Testis (tissue), 3 donors: ENCODE measurements around the gene TMEM138. TPM values are rescaled to one million over a fixed set of nuclear protein-coding genes. Genes with fewer than 3 reads are reported as not detected.
A peak's percentile ranks its signal among the peaks of the same experiment; 100 is the strongest.
"Not testable (repeated sequence)": the region's sequence is repeated elsewhere in the genome, so short reads cannot be mapped to it uniquely, and the experiment has no call there.

ENCODE experiments used
- DNase-seq: peaks from one replicate; pipeline ENCODE4 v3.0.0-alpha.2; 2019
- H3K27ac ChIP-seq, 2 donors: fragments of 200-600 bp; sonication (generic); one replicate each; pipeline ENCODE4 v1.5.1; 2019
- H3K27me3 ChIP-seq: fragments of 200-600 bp; sonication (generic); one replicate; pipeline ENCODE4 v1.5.1; 2019
- H3K36me3 ChIP-seq: fragments of 200-600 bp; sonication (generic); one replicate; pipeline ENCODE4 v1.5.1; 2017; ENCODE audit warnings: low read depth; ENCODE audit errors: missing control alignments
- H3K4me1 ChIP-seq: fragments of 200-600 bp; sonication (generic); one replicate; pipeline ENCODE4 v1.5.1; 2019
- H3K4me3 ChIP-seq, 2 donors: fragments of 200-600 bp; sonication (generic); one replicate each; pipeline ENCODE4 v1.5.1; 2017 to 2019
- H3K9me3 ChIP-seq: fragments of 200-600 bp; sonication (generic); one replicate; pipeline ENCODE4 v1.5.1; 2017
- CTCF ChIP-seq, 3 experiments: fragments of 450-650 bp in 2 of 3; fragments of 200-600 bp in 1 of 3; sonication (generic) in 1 of 3; IDR thresholded peaks; one replicate each; pipeline ENCODE4 v1.5.1; 2016 to 2019; ENCODE audit warnings: antibody characterized with exemption in 3 of 3, mild to moderate bottlenecking in 2 of 3, moderate library complexity in 1 of 3
- POLR2A ChIP-seq: fragments of 450-650 bp; IDR thresholded peaks from one replicate; pipeline ENCODE4 v1.6.1; 2017; ENCODE audit warnings: antibody characterized with exemption, mild to moderate bottlenecking, moderate library complexity
- WGBS, 2 donors: methylation state at CpG; one replicate each; pipeline ENCODE4 v1.1.5; 2018; 5-methylcytosine and 5-hydroxymethylcytosine counted together
- intact Hi-C: fragments of 100-400 bp; cut with DNase I; formaldehyde crosslinking; loops from one replicate; pipeline ENCODE4 v1.15.1; 2023; ENCODE audit warnings: low total_unique reads
- polyA plus RNA-seq: library from polyadenylated mRNA; stranded (reverse); fragments of 350-450 nt; fragmentation: Illumina TruSeq; extraction: RNeasy Lipid Tissue Mini Kit (QIAGEN cat#74804); gene quantifications from one replicate; pipeline ENCODE4 v1.2.3, GENCODE V29; 2014; ENCODE audit warnings: low read depth, low replicate concordance; ENCODE audit not compliant: insufficient read depth
- total RNA-seq, 2 donors: library from RNA; depleted of rRNA; stranded (reverse); fragments of >200 nt; gene quantifications; one replicate each; pipeline ENCODE4 v1.2.3, GENCODE V29; 2016

TMEM138 gene
- total and polyA plus RNA-seq, 3 donors from 2014 or later, result 41.8 to 61.8 (median 42.1) TPM

DNA sequence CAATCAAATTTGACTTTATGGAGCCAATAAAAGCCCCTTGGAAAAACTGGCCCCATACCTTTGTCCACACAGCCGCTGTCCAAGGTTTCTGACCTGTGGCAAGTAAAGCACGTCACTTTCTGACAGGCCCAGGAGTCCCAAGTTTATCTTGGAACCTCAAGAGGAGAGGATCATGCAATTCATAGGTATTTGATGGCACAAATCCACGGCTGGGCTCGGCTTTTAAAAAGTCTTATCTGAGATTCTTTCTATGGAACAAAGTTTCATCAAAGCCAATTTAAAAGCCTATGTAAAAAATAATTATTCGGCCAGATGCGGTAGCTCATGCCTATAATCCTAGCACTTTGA lies 13.6 kb downstream of the TMEM138 start:
- no peak for DNase-seq
- Histone ChIP-seq H3K36me3 (no peaks in the 10 kb centered on the region), H3K4me3 (no peak overlapping the region), H3K9me3 (no peaks in the 10 kb centered on the region), H3K27me3 (no peaks in the 10 kb centered on the region), H3K4me1 (peaks cover 2% of the 10 kb centered on the region), H3K27ac (no peak overlapping the region)
- WGBS, 2 donors, result 83 to 91% methylated on average over 6 of the region's 6 CpGs
- TF ChIP-seq POLR2A, result no peak
- no peak for TF ChIP-seq CTCF (IDR thresholded peaks at IDR 0.05)
- intact Hi-C loops, result no loop called here

DNA sequence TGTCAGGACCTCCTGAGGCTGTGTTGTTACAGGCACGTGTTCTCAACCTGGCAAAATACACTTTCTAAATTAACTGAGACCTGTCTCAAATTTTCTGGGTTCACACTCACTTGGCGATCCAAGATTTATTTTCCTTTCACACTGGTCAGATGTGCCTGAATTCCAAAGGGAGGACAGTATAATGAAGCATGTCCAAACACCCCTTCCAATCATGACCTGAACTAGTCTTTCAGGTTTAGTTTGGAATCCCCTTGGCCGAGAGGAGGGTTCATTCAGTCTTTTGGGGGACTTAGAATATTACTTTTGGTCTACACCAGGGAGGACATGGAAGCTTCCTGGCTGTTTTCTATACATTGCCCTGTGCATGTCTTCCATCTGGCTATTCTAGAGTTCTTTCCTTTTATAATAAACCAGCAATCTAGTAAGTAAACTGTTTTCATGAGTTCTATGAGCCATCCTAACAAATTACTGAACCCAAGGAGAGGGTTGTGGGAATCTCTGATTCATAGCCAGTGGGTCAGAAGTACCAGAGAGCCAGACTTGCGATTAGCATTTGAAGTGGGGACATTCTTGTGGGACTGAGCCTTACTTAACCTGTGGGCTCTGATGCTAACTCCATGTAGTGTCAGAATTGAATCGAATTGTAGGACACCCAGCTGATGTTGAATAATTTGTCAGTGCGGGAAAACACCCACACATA lies 15.4 kb downstream of the TMEM138 start:
- H3K27me3 ChIP-seq, result no peaks in the 10 kb centered on the region
- no peaks in the 10 kb centered on the region for H3K9me3 ChIP-seq
- H3K4me1 ChIP-seq, result no peaks in the 10 kb centered on the region
- DNase-seq, result no peak
- WGBS, 2 donors, result 93 to 96% methylated on average over 6 of the region's 6 CpGs
- no peak overlapping the region for H3K27ac ChIP-seq
- no peak overlapping the region for H3K4me3 ChIP-seq
- no peaks in the 10 kb centered on the region for H3K36me3 ChIP-seq
- intact Hi-C loops, result no loop called here
- TF ChIP-seq CTCF (IDR thresholded peaks at IDR 0.05), result no peak

DNA sequence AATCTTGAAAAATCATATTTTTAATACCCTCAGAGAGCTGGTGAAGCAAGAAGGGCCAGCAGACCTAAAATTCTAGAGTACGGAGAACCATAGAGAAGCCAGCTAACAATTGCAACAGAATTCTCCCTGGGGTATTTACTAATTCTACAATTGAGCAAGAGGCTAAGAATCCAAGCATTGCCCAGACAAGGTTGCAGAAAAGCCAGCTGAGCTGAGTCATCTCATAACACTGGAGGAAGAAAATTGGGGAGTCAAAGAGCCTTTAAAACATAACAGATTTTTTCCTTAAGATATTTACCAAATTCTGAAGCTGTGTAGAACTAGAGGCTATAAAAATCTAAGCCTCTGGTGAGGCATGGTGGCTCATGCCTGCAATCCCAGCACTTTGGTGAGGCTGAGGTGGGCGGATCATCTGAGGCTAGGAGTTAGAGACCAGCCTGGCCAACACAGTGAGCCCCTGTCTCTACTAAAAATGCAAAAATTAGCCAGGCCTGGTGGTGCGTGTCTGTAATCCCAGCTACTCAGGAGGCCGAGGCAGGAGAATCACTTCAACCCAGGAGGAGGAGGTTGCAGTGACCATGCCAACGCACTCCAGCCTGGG lies 16.6 kb downstream of the TMEM138 start:
- no peak for TF ChIP-seq POLR2A
- DNase-seq, result peak; percentile 54
- Histone ChIP-seq H3K4me3 (no peak overlapping the region), H3K36me3 (no peaks in the 10 kb centered on the region), H3K4me1 (no peaks in the 10 kb centered on the region), H3K27me3 (no peaks in the 10 kb centered on the region), H3K27ac (no peak overlapping the region), H3K9me3 (no peaks in the 10 kb centered on the region)
- 84 to 88% methylated on average over 5 of the region's 5 CpGs for WGBS, 2 donors
- intact Hi-C loops, result no loop called here

DNA sequence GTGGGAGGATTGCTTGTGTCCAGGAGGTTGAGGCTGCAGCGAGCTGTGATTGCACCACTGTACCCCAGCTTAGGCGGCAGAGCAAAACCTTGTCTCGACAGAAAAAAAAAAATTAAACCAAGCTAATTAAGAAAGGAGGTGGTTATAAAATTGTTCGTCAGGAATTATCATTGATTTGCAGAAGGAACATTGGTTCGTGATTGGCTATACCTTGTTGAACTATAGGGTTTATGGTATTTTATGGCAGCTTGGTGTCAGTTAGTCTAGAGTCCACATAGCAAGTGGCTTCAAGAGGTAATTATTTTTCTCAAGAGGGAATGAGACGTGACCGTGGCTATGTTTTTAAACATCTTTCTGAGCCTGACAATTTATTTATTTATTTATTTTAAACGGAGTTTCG lies 18.7 kb downstream of the TMEM138 start:
- Histone ChIP-seq H3K36me3 (no peaks in the 10 kb centered on the region), H3K27ac (no peak overlapping the region), H3K4me3 (peak overlapping the region in 1 of 2 donors; percentile 10), H3K4me1 (no peaks in the 10 kb centered on the region), H3K27me3 (no peaks in the 10 kb centered on the region), H3K9me3 (no peaks in the 10 kb centered on the region)
- intact Hi-C loops, result no loop called here
- no peak for TF ChIP-seq CTCF (IDR thresholded peaks at IDR 0.05)
- TF ChIP-seq POLR2A, result no peak
- DNase-seq, result no peak
- WGBS, 2 donors, result 71 to 87% methylated on average over 9 of the region's 9 CpGs

DNA sequence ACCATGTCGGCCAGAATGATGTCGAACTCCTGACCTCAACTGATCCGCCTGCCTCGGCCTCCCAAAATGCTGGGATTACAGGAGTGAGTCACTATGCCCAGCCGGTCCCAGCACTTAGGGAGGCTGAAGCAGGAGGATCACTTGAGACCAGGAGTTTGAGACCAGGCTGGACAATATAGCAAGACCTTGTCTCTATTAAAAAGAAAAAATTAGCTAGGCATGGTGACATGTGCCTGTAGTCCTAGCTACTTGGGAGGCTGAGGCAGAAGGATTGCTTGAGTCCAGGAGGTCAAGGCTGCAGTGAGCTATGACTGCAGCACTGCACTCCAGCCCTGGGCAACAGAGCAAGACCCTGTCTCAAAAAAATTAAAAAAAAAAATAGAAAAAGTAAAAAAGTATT lies 21.7 kb downstream of the TMEM138 start:
- H3K9me3 ChIP-seq, H3K27ac ChIP-seq, H3K4me1 ChIP-seq, DNase-seq, H3K4me3 ChIP-seq, H3K36me3 ChIP-seq, H3K27me3 ChIP-seq, intact Hi-C loops: not testable (repeated sequence)
- WGBS, 2 donors, result 94 to 97% methylated on average over 5 of the region's 5 CpGs
